H1 (cell line): ENCODE results near the gene COMT. TPM values are rescaled to one million over a fixed set of nuclear protein-coding genes. Genes with fewer than 3 reads are reported as not detected.

Experiments used
- CTCF ChIA-PET: fragments of 300-600 bp; sonication (Branson Sonifier 250); formaldehyde crosslinking; loops from one replicate; lab custom pipeline; 2021; ENCODE audit not compliant: partially characterized antibody; lab: Charles Lee
- POLR2A ChIA-PET: fragments of 300-600 bp; sonication (Branson Sonifier 250); formaldehyde crosslinking; loops from one replicate; lab custom pipeline; 2021; ENCODE audit warnings: inconsistent platforms; ENCODE audit not compliant: partially characterized antibody; lab: Charles Lee
- DNase-seq, 2 experiments: peaks; one replicate each; pipeline versions ENCODE4 v3.0.0 to v3.0.0-alpha.2; 2010 to 2022; ENCODE audit warnings: low spot score in 2 of 2, low read depth in 1 of 2, mixed read lengths in 1 of 2
- FAIRE-seq: peaks from 2 replicates; lab custom pipeline; 2011; peaks lifted over from hg19 to GRCh38; lab: Jason Lieb, UNC
- H2AFZ ChIP-seq: 2 replicates; pipeline ENCODE4 v1.8.1; 2012; ENCODE audit warnings: low read length, inconsistent platforms
- H2AK5ac ChIP-seq: 2 replicates; pipeline ENCODE4 v1.6.1; 2013; ENCODE audit warnings: low read depth, low read length
- H2BK120ac ChIP-seq: replicated peaks from 2 replicates; pipeline ENCODE3; 2013; ENCODE audit warnings: low read depth, low read length, inconsistent platforms
- H2BK12ac ChIP-seq: 2 replicates; pipeline ENCODE4 v1.6.1; 2013; ENCODE audit warnings: low read depth, low read length
- H2BK15ac ChIP-seq: 2 replicates; pipeline ENCODE4 v1.6.1; 2013; ENCODE audit warnings: low read length
- H2BK20ac ChIP-seq: 2 replicates; pipeline ENCODE4 v1.6.1; 2013; ENCODE audit warnings: low read length
- H2BK5ac ChIP-seq: 2 replicates; pipeline ENCODE4 v1.6.1; 2013; ENCODE audit warnings: low read depth, low read length
- H3K14ac ChIP-seq: 2 replicates; pipeline ENCODE4 v1.6.1; 2013; ENCODE audit warnings: inconsistent platforms; ENCODE audit not compliant: insufficient read length
- H3K18ac ChIP-seq: 2 replicates; pipeline ENCODE4 v1.6.1; 2013; ENCODE audit warnings: low read length; ENCODE audit errors: extremely low read depth
- H3K23ac ChIP-seq: 2 replicates; pipeline ENCODE4 v1.6.1; 2013; ENCODE audit warnings: inconsistent platforms; ENCODE audit not compliant: insufficient read length
- H3K23me2 ChIP-seq: 2 replicates; pipeline ENCODE4 v1.6.1; 2013; ENCODE audit warnings: low read depth, low read length
- H3K27ac ChIP-seq: 2 replicates; pipeline ENCODE4 v1.6.1; 2011; ENCODE audit warnings: low read depth, low read length, inconsistent platforms
- H3K27me3 ChIP-seq, 4 experiments: replicated peaks in 1 of 4; 1 replicate in 1 of 4; 2 replicates in 3 of 4; pipeline versions ENCODE4 v1.6.1 to v1.8.1; 2011 to 2013; ENCODE audit warnings: low read length in 3 of 4, mild to moderate bottlenecking in 3 of 4, inconsistent platforms in 2 of 4, mixed read lengths in 2 of 4, moderate library complexity in 1 of 4; ENCODE audit not compliant: control insufficient read depth in 3 of 4, insufficient read depth in 3 of 4; ENCODE audit errors: extremely low read depth in 1 of 4
- H3K36me3 ChIP-seq, 4 experiments: 2 replicates each; pipeline versions ENCODE4 v1.6.1 to v1.8.1; 2011 to 2013; ENCODE audit warnings: mild to moderate bottlenecking in 4 of 4, low read length in 3 of 4, moderate library complexity in 2 of 4, control low read depth in 1 of 4, inconsistent platforms in 1 of 4; ENCODE audit not compliant: insufficient read depth in 4 of 4, control insufficient read depth in 2 of 4
- H3K4ac ChIP-seq: replicated peaks from 2 replicates; pipeline ENCODE3; 2013; ENCODE audit warnings: low read length, low read depth, mixed read lengths, inconsistent platforms; ENCODE audit not compliant: insufficient read length
- H3K4me1 ChIP-seq, 4 experiments: replicated peaks in 1 of 4; 1 replicate in 1 of 4; 2 replicates in 3 of 4; pipeline versions ENCODE4 v1.6.1 to v1.8.1; 2011 to 2013; ENCODE audit warnings: low read length in 3 of 4, inconsistent platforms in 2 of 4, mixed read lengths in 1 of 4; ENCODE audit not compliant: insufficient read depth in 4 of 4, control insufficient read depth in 3 of 4
- H3K4me2 ChIP-seq, 2 experiments: 2 replicates each; pipeline versions ENCODE4 v1.6.1 to v1.8.1; 2011 to 2013; ENCODE audit warnings: low read depth in 2 of 2, low read length in 2 of 2, control low read depth in 1 of 2, inconsistent platforms in 1 of 2, mild to moderate bottlenecking in 1 of 2; ENCODE audit not compliant: insufficient read depth in 1 of 2
- H3K4me3 ChIP-seq, 4 experiments: fragments of 200-600, 300-600 bp in 1 of 4; sonication (generic), shearing (Covaris generic), sonication (Bioruptor Twin) in 1 of 4; 2 replicates each; pipeline versions ENCODE4 v1.5.1 to v1.8.1; 2011 to 2016; ENCODE audit warnings: low read length in 4 of 4, low read depth in 3 of 4, control low read depth in 2 of 4, inconsistent platforms in 2 of 4, mild to moderate bottlenecking in 2 of 4, mixed read lengths in 1 of 4, moderate library complexity in 1 of 4; ENCODE audit not compliant: insufficient read depth in 2 of 4; ENCODE audit errors: extremely low read depth in 1 of 4
- H3K56ac ChIP-seq: replicated peaks from 2 replicates; pipeline ENCODE3; 2013; ENCODE audit warnings: low read depth, mild to moderate bottlenecking, mixed read lengths, low read length, inconsistent platforms; ENCODE audit not compliant: insufficient read length
- H3K79me1 ChIP-seq: 2 replicates; pipeline ENCODE4 v1.6.1; 2013; ENCODE audit warnings: low read depth, low read length, control low read depth
- H3K79me2 ChIP-seq, 2 experiments: 2 replicates each; pipeline versions ENCODE4 v1.6.1 to v1.8.1; 2012 to 2013; ENCODE audit warnings: low read length in 2 of 2, mild to moderate bottlenecking in 2 of 2, inconsistent platforms in 1 of 2; ENCODE audit not compliant: insufficient read depth in 2 of 2, control insufficient read depth in 1 of 2
- H3K9ac ChIP-seq, 4 experiments: replicated peaks in 1 of 4; 1 replicate in 1 of 4; 2 replicates in 3 of 4; pipeline versions ENCODE4 v1.6.1 to v1.8.1; 2011 to 2013; ENCODE audit warnings: low read depth in 3 of 4, low read length in 3 of 4, control low read depth in 2 of 4, mild to moderate bottlenecking in 2 of 4, moderate library complexity in 2 of 4, inconsistent platforms in 1 of 4; ENCODE audit errors: extremely low read depth in 1 of 4
- H3K9me3 ChIP-seq, 2 experiments: 2 replicates each; pipeline versions ENCODE4 v1.6.1 to v1.8.1; 2012 to 2013; ENCODE audit warnings: mild to moderate bottlenecking in 2 of 2, moderate library complexity in 2 of 2, control low read depth in 1 of 2, inconsistent platforms in 1 of 2, low read depth in 1 of 2, low read length in 1 of 2, mixed read lengths in 1 of 2; ENCODE audit not compliant: insufficient read depth in 2 of 2
- H4K20me1 ChIP-seq, 2 experiments: replicated peaks in 1 of 2; 2 replicates each; pipeline versions ENCODE3 to v1.8.1; 2011 to 2013; ENCODE audit warnings: inconsistent platforms in 2 of 2, low read length in 2 of 2, mild to moderate bottlenecking in 1 of 2; ENCODE audit not compliant: insufficient read depth in 2 of 2, control insufficient read depth in 1 of 2
- H4K5ac ChIP-seq: 2 replicates; pipeline ENCODE4 v1.6.1; 2013; ENCODE audit warnings: low read length, low read depth, mixed read lengths, inconsistent platforms; ENCODE audit not compliant: insufficient read length
- H4K8ac ChIP-seq: 2 replicates; pipeline ENCODE4 v1.8.0; 2013; ENCODE audit warnings: mild to moderate bottlenecking, moderate library complexity, low read length, inconsistent platforms; ENCODE audit not compliant: insufficient read depth; ENCODE audit errors: extremely low read depth
- H4K91ac ChIP-seq: replicated peaks from 2 replicates; pipeline ENCODE3; 2013; ENCODE audit warnings: low read length, mixed read lengths, inconsistent platforms; ENCODE audit not compliant: insufficient read length
- BRCA1 ChIP-seq: IDR thresholded peaks from 2 replicates; pipeline ENCODE4 v1.6.1; 2012; ENCODE audit warnings: low read depth, low read length, improper control_type of control experiment
- CHD2 ChIP-seq: IDR thresholded peaks from 2 replicates; pipeline ENCODE4 v1.6.1; 2012; ENCODE audit warnings: low read length, improper control_type of control experiment
- CREB1 ChIP-seq: IDR thresholded peaks from 2 replicates; pipeline ENCODE4 v1.6.1; 2012; ENCODE audit warnings: inconsistent platforms
- EZH2 ChIP-seq: fragments of 200-600 bp; sonication (generic); IDR thresholded peaks from 2 replicates; pipeline ENCODE4 v1.7.1; 2012; ENCODE audit warnings: low read depth, mild to moderate bottlenecking, moderate library complexity, low read length, inconsistent platforms; ENCODE audit not compliant: severe bottlenecking
- GABPA ChIP-seq: IDR thresholded peaks from 2 replicates; pipeline ENCODE4 v1.6.1; 2011; ENCODE audit warnings: mild to moderate bottlenecking, low read length, moderate library complexity, borderline replicate concordance; ENCODE audit not compliant: insufficient read depth
- GTF2F1 ChIP-seq: IDR thresholded peaks from 2 replicates; pipeline ENCODE4 v1.6.1; 2012; ENCODE audit warnings: low read depth, low read length, improper control_type of control experiment, borderline replicate concordance
- JUN ChIP-seq: IDR thresholded peaks from 2 replicates; pipeline ENCODE4 v1.6.1; 2011; ENCODE audit warnings: low read depth, mild to moderate bottlenecking, improper control_type of control experiment, low read length
- JUND ChIP-seq: IDR thresholded peaks from 2 replicates; pipeline ENCODE4 v1.6.1; 2011; ENCODE audit warnings: mild to moderate bottlenecking, improper control_type of control experiment, low read length
- MAFK ChIP-seq: IDR thresholded peaks from 2 replicates; pipeline ENCODE4 v1.6.1; 2012; ENCODE audit warnings: low read depth, mild to moderate bottlenecking, improper control_type of control experiment, low read length
- PHF8 ChIP-seq: fragments of 200-600 bp; sonication (generic); conservative IDR thresholded peaks from 2 replicates; pipeline ENCODE4 v1.7.1; 2012; ENCODE audit warnings: low read depth, mild to moderate bottlenecking, inconsistent platforms, low read length, moderate library complexity
- POLR2AphosphoS5 ChIP-seq: IDR thresholded peaks from 2 replicates; pipeline ENCODE4 v1.6.1; 2011; ENCODE audit warnings: low read depth, low read length
- POU5F1 ChIP-seq: IDR thresholded peaks from 2 replicates; pipeline ENCODE4 v1.6.1; 2011; ENCODE audit warnings: low read depth, mild to moderate bottlenecking, low read length, moderate library complexity
- SAP30 ChIP-seq: fragments of 300-600 bp; sonication (generic); IDR thresholded peaks from 2 replicates; pipeline ENCODE4 v1.7.1; 2012; ENCODE audit warnings: low read length, moderate library complexity, mild to moderate bottlenecking, inconsistent platforms; ENCODE audit not compliant: insufficient read depth, insufficient replicate concordance
- SIRT6 ChIP-seq: IDR thresholded peaks from one replicate; pipeline ENCODE4 v1.7.1; 2012; ENCODE audit warnings: low read length, inconsistent platforms
- TBP ChIP-seq: IDR thresholded peaks from 2 replicates; pipeline ENCODE4 v1.6.1; 2011; ENCODE audit warnings: low read depth, low read length, improper control_type of control experiment
- WGBS, 2 experiments: shearing (Covaris generic) in 1 of 2; methylation state at CpG; one replicate each; pipeline versions ENCODE4 v1.1.6 to v1.1.7; 2013 to 2015; ENCODE audit warnings: low lambda C conversion rate in 2 of 2, mixed read lengths in 2 of 2, inconsistent platforms in 1 of 2, low coverage in 1 of 2, missing lambda C conversion rate in 1 of 2; ENCODE audit not compliant: insufficient replicate concordance in 2 of 2, insufficient coverage in 1 of 2, insufficient read length in 1 of 2; ENCODE audit errors: extremely low coverage in 1 of 2, missing lambda C conversion rate in 1 of 2; 5-methylcytosine and 5-hydroxymethylcytosine counted together
- polyA plus RNA-seq, 7 experiments: library from polyadenylated mRNA; depleted of rRNA in 3 of 7; stranded (reverse) in 5 of 7; unstranded in 2 of 7; fragments of >200 nt in 5 of 7; fragments of 200-250 nt in 2 of 7; gene quantifications; 1 replicate in 5 of 7; 2 replicates in 1 of 7; 4 replicates in 1 of 7; pipeline versions ENCODE4 v1.2.1 to v1.2.3, GENCODE V29; 2011 to 2013; ENCODE audit warnings: missing spikeins in 2 of 7, mixed read lengths in 2 of 7
- total RNA-seq: library from RNA; stranded (reverse); fragmentation: NEBNext Ultra II Directional; extraction: Animal tissue kit (Norgen Biotek cat#: 25700); gene quantifications from 2 replicates; pipeline ENCODE4 v1.2.1, GENCODE V29; 2021

The COMT gene
- total and polyA plus RNA-seq, 2 of the 8 experiments (the other 6 are each of a cell fraction or from before 2014, with no cell fraction given), result 15.2 to 33.7 TPM

DNA sequence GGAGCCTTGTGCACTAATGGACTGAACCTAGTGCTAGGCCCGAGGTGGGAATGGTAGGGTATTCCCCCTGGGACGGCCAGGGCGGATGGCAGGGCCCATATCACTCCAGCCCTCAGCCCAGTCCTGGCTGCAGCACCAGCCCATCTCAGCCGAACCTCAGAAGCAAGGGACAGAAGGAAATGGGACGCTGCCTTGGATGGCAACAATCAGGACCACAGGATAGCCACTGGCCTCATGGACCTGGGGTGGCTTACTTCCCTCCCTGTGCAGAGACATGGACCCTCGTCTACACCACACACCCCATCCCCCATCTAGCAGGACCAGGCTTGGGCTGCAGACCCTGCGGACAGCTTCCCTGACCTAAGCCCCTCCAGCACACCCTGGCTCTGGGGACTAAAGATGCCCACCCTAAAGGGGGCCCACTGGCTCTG is 50.9 kb downstream of the COMT start:
- FAIRE-seq (no peak), DNase-seq (no peak)
- H3K4me2 ChIP-seq, result no peak overlapping the region
- no peak overlapping the region for H2BK5ac ChIP-seq
- H3K4ac ChIP-seq, result no peak overlapping the region
- no peak overlapping the region for H3K9ac ChIP-seq
- H4K91ac ChIP-seq, result no peak overlapping the region
- H2BK20ac ChIP-seq, result no peak overlapping the region
- peaks cover 0 to 7% (median 2%) of the 10 kb centered on the region in 4 experiments; a peak in 4 of 7 replicates for H3K4me1 ChIP-seq
- no peak overlapping the region for H3K23ac ChIP-seq
- H3K56ac ChIP-seq, result no peak overlapping the region
- H3K27ac ChIP-seq, result no peak overlapping the region
- peaks cover 2 to 4% of the 10 kb centered on the region in 2 experiments for H4K20me1 ChIP-seq
- no peak overlapping the region for H4K5ac ChIP-seq
- no peak overlapping the region for H4K8ac ChIP-seq
- no peak overlapping the region for H3K18ac ChIP-seq
- H3K36me3 ChIP-seq, result no peaks in the 10 kb centered on the region
- no peak overlapping the region for H3K14ac ChIP-seq
- H2BK15ac ChIP-seq, result no peak overlapping the region
- no peaks in the 10 kb centered on the region for H3K79me2 ChIP-seq
- H2AK5ac ChIP-seq, result no peak overlapping the region
- no peak overlapping the region for H2BK120ac ChIP-seq
- no peaks in the 10 kb centered on the region; the same call in none of the 2 replicates for H3K79me1 ChIP-seq
- no peaks in the 10 kb centered on the region for H3K9me3 ChIP-seq
- H2BK12ac ChIP-seq, result no peak overlapping the region
- 94% methylated on average over 7 of the region's 7 CpGs; no CpG with 5 or more reads in 1 of the 2 experiments for WGBS, 2 experiments
- peaks cover 6% of the 10 kb centered on the region; the same call in 1 of the 2 replicates for H3K23me2 ChIP-seq
- no peak overlapping the region for H3K4me3 ChIP-seq
- ChIA-PET POLR2A (interaction anchor here (0.8 to 1.8 kb wide), 4 partner anchors 13 to 120 kb away, joined by 3 to 4 read pairs (median 3); no protein-coding TSS in a partner anchor), CTCF (interaction anchor here (0.6 to 5.8 kb wide), 5 partner anchors 21 to 75 kb away, joined by 3 to 50 read pairs (median 4); no protein-coding TSS in a partner anchor)
- H2AFZ ChIP-seq, result no peak overlapping the region
- H3K27me3 ChIP-seq, result no peaks in the 10 kb centered on the region
- TF ChIP-seq BRCA1 (no peak), SIRT6 (no peak), CHD2 (no peak), JUN (no peak), EZH2 (no peak), POLR2AphosphoS5 (no peak), SAP30 (no peak), JUND (no peak), PHF8 (no peak), POU5F1 (no peak), CREB1 (no peak), GABPA (no peak), MAFK (no peak), TBP (no peak), GTF2F1 (no peak)
